DOHH2 (cell line): ENCODE measurements around the gene NHERF2.

Source experiments
- H3F3A ChIP-seq: fragments of 200-600 bp; sonication (generic), shearing (Covaris generic); 2 replicates; pipeline ENCODE4 v1.6.0; 2016; ENCODE audit warnings: antibody characterized with exemption, mild to moderate bottlenecking; ENCODE audit not compliant: control insufficient read depth, insufficient read depth
- H3K27ac ChIP-seq: fragments of 200-600 bp; sonication (generic); 2 replicates; pipeline ENCODE4 v1.5.1; 2014; ENCODE audit warnings: low read depth, mild to moderate bottlenecking, low read length, moderate library complexity
- H3K27me3 ChIP-seq: fragments of 200-600 bp; sonication (generic); 2 replicates; pipeline ENCODE4 v1.6.1; 2014; ENCODE audit warnings: mild to moderate bottlenecking, low read length, mixed read lengths; ENCODE audit not compliant: control insufficient read depth
- H3K36me3 ChIP-seq: fragments of 200-600 bp; sonication (generic); 2 replicates; pipeline ENCODE4 v1.6.1; 2014; ENCODE audit warnings: mild to moderate bottlenecking, low read length, moderate library complexity, mixed read lengths; ENCODE audit not compliant: control insufficient read depth
- H3K4me1 ChIP-seq: fragments of 200-600 bp; sonication (generic); 2 replicates; pipeline ENCODE4 v1.6.1; 2014; ENCODE audit warnings: mild to moderate bottlenecking, low read length, mixed read lengths; ENCODE audit not compliant: control insufficient read depth
- H3K4me2 ChIP-seq: fragments of 200-600 bp; sonication (generic); 2 replicates; pipeline ENCODE4 v1.6.0; 2014; ENCODE audit warnings: mild to moderate bottlenecking, low read length, moderate library complexity
- H3K4me3 ChIP-seq: fragments of 200-600 bp; sonication (generic); 2 replicates; pipeline ENCODE4 v1.5.1; 2014; ENCODE audit warnings: mild to moderate bottlenecking, low read length, mixed read lengths
- H3K79me2 ChIP-seq: fragments of 200-600 bp; sonication (generic); 2 replicates; pipeline ENCODE4 v1.6.1; 2014; ENCODE audit warnings: mild to moderate bottlenecking, low read length, mixed read lengths; ENCODE audit not compliant: control insufficient read depth
- H3K9me2 ChIP-seq: fragments of 200-600 bp; sonication (generic); replicated peaks from 2 replicates; pipeline ENCODE4 v1.6.1; 2014; ENCODE audit warnings: mild to moderate bottlenecking, low read length, mixed read lengths; ENCODE audit not compliant: control insufficient read depth
- H3K9me3 ChIP-seq: fragments of 200-600 bp; sonication (generic); 2 replicates; pipeline ENCODE4 v1.6.1; 2014; ENCODE audit warnings: antibody characterized with exemption, low read length, mixed read lengths; ENCODE audit not compliant: control insufficient read depth, insufficient read depth
- H4K20me1 ChIP-seq: fragments of 200-600 bp; sonication (generic); 2 replicates; pipeline ENCODE4 v1.6.0; 2014; ENCODE audit warnings: low read depth, mild to moderate bottlenecking, antibody characterized with exemption, low read length, moderate library complexity; ENCODE audit not compliant: control insufficient read depth, insufficient read depth
- CTCF ChIP-seq: fragments of 200-600 bp; sonication (generic); IDR thresholded peaks from one replicate; pipeline ENCODE4 v1.5.1; 2014; ENCODE audit warnings: antibody characterized with exemption, mild to moderate bottlenecking, low read depth, low read length; ENCODE audit not compliant: poor library complexity, severe bottlenecking
- EZH2phosphoT487 ChIP-seq: fragments of 200-600 bp; sonication (generic); IDR thresholded peaks from 2 replicates; pipeline ENCODE4 v1.6.1; 2017; ENCODE audit warnings: borderline replicate concordance, mild to moderate bottlenecking, antibody characterized with exemption, low read length, moderate library complexity, mixed read lengths

NHERF2 gene

GRCh38 chr16:2071454-2072202, 44.9 kb downstream of the NHERF2 start:
- H3K79me2 ChIP-seq = no peaks in the 10 kb centered on the region
- H3K4me2 ChIP-seq = no peak overlapping the region
- H3K9me3 ChIP-seq = no peaks in the 10 kb centered on the region
- no peaks in the 10 kb centered on the region for H3K4me1 ChIP-seq
- H3K27ac ChIP-seq = no peak overlapping the region
- no peak for TF ChIP-seq EZH2phosphoT487
- TF ChIP-seq CTCF = no peak
- H3K9me2 ChIP-seq = no peaks in the 10 kb centered on the region
- no peaks in the 10 kb centered on the region; the same call in 1 of the 2 replicates for H3K36me3 ChIP-seq
- H3K27me3 ChIP-seq = no peaks in the 10 kb centered on the region
- no peaks in the 10 kb centered on the region for H3F3A ChIP-seq
- H3K4me3 ChIP-seq = no peak overlapping the region
- no peaks in the 10 kb centered on the region for H4K20me1 ChIP-seq

DNA sequence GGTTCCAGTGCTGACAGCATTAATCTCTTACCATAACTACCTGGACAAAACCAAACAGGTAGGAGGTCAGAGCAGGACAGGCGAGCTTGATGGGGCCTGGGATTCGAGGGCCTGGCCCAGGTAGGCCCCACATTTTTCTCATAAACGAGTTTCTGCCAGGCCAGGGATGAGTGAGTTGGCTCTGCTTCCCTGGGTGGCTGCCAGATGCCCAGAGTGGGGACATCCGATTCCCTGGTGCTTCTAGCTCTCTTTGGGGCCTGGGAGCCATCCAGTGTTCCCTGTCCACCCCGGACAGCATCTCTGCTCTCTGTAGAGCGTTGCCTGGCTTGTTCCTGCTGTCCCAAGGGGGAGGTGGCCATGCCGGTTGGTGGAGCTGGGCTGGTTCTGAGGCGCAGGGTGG, 46.2 kb downstream of the NHERF2 start:
- TF ChIP-seq EZH2phosphoT487 (no peak), CTCF (no peak)
- Histone ChIP-seq H3K4me1 (no peaks in the 10 kb centered on the region), H3K36me3 (no peaks in the 10 kb centered on the region; the same call in 1 of the 2 replicates)

GRCh38 chr16:2074071-2074470, 47.4 kb downstream of the NHERF2 start:
- H3F3A ChIP-seq = no peaks in the 10 kb centered on the region
- TF ChIP-seq EZH2phosphoT487 = no peak
- no peak for TF ChIP-seq CTCF
- H3K27me3 ChIP-seq = no peaks in the 10 kb centered on the region
- no peaks in the 10 kb centered on the region for H3K9me2 ChIP-seq
- H4K20me1 ChIP-seq = no peaks in the 10 kb centered on the region
- no peak overlapping the region for H3K4me2 ChIP-seq
- no peak overlapping the region for H3K27ac ChIP-seq
- H3K9me3 ChIP-seq = no peaks in the 10 kb centered on the region
- no peaks in the 10 kb centered on the region for H3K4me1 ChIP-seq
- H3K36me3 ChIP-seq = no peaks in the 10 kb centered on the region; the same call in 1 of the 2 replicates
- no peak overlapping the region for H3K4me3 ChIP-seq
- H3K79me2 ChIP-seq = no peaks in the 10 kb centered on the region

More for the DNA sequence above, 46.2 kb downstream of the NHERF2 start:
- Histone ChIP-seq H3K27me3 (no peaks in the 10 kb centered on the region), H3F3A (no peaks in the 10 kb centered on the region), H3K9me2 (no peaks in the 10 kb centered on the region), H3K79me2 (no peaks in the 10 kb centered on the region), H3K4me3 (no peak overlapping the region), H4K20me1 (no peaks in the 10 kb centered on the region), H3K4me2 (no peak overlapping the region), H3K9me3 (no peaks in the 10 kb centered on the region), H3K27ac (no peak overlapping the region)
